NCI-H82 (cell line): Measurements from ENCODE around the gene COL5A1.
A peak's percentile ranks its signal among the peaks of the same experiment; 100 is the strongest.
"Not testable (repeated sequence)": the region's sequence is repeated elsewhere in the genome, so short reads cannot be mapped to it uniquely, and the experiment has no call there.

Experiments
- DNase-seq: peaks from one replicate; lab custom pipeline; 2025; lab: John Stamatoyannopoulos, UW

Gene COL5A1

DNA sequence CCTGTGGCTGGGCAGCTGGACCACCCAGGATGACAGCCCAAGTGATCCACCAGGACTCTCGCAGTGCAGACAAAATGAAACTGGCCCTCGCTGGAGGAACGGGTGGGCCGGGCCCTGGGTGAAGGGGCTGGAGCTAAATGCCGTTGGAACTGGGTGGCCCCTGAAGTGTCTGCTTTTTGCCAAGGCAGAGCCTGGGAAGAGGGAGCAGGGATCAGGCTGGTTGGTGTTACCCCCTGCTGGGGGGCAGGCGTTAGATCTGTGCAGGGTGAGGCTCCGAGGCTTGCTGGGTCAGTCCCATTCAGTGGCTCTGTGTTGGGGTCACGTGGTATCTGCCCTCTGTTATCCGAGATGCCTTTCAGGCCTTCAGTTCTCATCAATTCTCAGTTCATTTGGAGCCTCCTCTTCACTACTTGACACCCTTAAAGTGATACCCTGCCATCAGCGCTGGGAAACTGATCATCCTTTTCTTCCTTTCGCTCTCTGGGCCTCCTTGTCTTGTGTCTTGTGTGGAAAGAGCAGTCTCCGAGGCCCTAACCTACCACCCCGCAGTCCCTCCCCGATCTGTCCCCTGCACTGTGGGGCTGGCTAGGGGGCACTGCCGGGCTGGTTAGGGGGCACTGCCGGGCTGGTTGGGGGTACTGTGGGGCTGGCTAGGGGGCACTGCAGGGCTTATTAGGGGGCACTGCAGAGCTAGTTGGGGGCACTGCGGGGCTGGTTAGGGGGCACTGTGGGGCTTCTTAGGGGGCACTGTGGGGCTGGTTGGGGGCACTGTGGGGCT, 37.3 kb downstream of the COL5A1 start:
- DNase-seq, result no peak

GRCh38 chr9:134679616-134680392, 38.2 kb downstream of the COL5A1 start:
- DNase-seq, result no peak

- no peak for DNase-seq
Measured at GRCh38 chr9:134680393-134681060, 38.9 kb downstream of the COL5A1 start.

DNA sequence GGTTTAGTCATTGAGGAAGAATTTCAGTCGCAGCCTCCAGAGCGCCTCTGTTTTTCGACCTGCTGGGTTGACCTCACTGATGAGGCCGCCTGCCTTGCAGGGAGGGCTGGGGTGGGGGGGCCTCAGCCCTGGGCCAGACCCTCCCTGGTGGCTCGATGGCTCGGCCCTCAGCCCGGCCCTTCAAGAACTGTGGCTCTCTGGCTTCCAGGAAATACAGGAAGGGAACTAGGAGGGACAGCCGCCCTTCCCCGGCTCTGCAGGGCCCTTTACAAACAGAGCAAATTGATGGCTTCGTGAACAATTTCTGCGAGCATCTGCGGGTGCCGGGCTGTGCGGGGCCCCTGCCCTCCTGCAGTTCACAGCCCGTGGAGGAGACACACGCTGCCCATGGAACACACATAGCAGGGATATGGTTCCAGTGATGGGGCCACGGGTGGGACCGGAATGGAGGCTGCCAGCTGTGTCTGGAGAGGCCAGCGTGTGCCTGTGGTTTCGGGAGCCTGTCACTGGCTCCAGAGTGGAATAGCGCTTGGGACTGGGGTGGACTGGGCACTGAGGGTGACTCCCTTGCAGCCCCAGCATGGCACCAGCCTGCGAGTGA, 39.6 kb downstream of the COL5A1 start:
- no peak for DNase-seq

- no peak for DNase-seq
Measured at GRCh38 chr9:134682026-134682425, 40.4 kb downstream of the COL5A1 start.

DNA sequence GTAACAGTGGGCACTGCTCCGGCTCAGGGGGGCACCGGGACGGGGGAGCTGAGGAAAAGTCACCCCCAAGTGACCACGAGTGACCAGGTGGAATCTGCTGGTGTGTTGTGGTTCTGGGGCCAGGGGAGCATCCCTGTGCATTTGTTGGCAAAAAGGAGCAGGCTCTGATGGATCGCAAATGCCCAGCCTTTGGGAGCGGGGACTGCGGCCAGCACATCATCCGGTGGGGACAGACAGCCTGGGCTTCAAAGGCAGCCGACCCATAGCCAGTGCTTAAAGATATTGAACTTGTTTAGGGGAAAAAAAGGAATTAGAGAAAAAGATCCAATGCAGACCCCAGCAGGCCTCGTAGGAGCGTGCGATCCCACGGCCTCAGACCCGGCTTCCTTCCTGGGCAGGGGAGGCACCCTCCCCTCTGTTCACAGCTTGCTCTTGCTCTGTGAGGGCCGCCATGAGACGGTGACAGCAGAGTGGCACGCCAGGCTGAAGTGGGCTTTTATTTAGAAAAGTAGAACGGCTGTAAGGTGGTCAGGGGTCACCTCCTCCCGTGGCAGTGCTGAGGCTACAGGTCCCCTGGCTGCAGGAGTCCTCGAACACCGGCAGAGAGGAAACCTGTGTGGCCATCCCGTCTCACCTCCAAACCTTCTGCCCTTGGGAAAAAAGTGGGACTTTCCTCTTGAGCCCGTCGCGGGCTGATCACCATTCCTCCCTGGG, 41.2 kb downstream of the COL5A1 start:
- no peak for DNase-seq

DNA sequence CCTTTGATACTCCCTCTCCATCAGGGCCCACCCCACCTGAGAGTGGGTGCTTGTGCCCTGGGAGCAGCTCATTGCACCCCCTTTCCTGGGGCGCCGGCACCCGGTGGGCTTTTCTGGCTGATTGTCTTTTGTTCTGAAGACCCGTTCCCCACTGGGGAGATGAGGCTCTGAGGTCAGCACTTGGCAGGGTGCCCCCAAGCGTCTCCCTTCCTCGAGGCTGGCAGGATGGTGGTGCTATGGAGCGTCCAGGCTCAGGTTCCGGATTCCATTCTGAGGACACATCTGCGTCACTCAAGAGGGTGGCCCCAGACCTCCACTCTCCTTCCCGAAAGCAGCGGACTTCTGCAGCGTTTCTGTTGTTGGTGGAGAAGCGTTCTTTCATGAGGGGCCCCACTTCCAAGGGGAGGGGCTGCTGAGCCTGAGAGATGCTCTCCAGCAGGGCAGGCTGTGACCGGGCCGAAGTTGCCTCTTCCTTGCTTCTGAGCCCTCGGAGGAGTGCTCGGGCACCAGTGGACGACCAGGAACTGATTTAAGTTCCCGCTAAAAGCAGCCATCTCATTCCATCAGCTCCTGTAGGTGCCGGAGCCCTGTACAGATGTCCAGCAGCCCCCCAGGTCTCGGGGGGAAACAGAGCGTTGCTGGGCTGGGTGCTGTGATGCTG, 42.2 kb downstream of the COL5A1 start:
- no peak for DNase-seq

GRCh38 chr9:134684375-134684723, 42.7 kb downstream of the COL5A1 start:
- DNase-seq, result no peak

DNA sequence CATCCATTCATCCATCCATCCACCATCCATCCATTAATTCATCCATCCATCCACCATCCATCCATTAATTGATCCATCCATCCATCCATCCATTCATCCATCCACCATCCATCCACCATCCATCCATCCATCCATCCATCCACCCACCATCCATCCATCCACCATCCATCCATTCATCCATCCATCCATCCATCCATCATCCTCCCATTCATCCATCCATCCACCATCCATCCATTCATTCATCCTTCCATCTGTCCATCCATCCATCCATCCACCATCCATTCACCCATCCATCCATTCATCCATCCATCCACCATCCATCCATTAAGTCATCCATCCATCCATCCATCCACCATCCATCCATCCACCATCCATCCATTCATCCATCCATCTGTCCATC, 43.3 kb downstream of the COL5A1 start:
- not testable (repeated sequence) for DNase-seq

DNA sequence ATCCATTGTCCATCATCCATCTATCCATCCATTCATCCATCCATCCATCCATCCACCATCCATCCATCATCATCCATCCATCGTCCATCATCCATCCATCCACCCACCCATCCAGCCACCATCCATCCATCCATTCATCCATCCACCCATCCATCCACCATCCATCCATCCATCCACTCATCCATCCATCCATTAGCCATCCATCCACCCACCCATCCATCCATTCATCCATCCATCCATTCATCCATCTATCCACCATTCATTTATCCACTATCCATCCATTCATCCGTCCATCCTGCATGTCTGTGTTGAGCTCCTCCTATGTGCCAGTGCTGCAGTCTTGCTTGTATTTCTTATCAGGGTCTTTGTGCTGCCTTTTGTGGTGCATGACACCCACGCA, 44.2 kb downstream of the COL5A1 start:
- no peak for DNase-seq

GRCh38 chr9:134686896-134687295, 45.3 kb downstream of the COL5A1 start:
- DNase-seq, result no peak

- no peak for DNase-seq
Measured at GRCh38 chr9:134687556-134687955, 46.0 kb downstream of the COL5A1 start.

- DNase-seq, result no peak
Measured at GRCh38 chr9:134688231-134688630, 46.6 kb downstream of the COL5A1 start.

- no peak for DNase-seq
Measured at GRCh38 chr9:134688661-134689320, 47.2 kb downstream of the COL5A1 start.

DNA sequence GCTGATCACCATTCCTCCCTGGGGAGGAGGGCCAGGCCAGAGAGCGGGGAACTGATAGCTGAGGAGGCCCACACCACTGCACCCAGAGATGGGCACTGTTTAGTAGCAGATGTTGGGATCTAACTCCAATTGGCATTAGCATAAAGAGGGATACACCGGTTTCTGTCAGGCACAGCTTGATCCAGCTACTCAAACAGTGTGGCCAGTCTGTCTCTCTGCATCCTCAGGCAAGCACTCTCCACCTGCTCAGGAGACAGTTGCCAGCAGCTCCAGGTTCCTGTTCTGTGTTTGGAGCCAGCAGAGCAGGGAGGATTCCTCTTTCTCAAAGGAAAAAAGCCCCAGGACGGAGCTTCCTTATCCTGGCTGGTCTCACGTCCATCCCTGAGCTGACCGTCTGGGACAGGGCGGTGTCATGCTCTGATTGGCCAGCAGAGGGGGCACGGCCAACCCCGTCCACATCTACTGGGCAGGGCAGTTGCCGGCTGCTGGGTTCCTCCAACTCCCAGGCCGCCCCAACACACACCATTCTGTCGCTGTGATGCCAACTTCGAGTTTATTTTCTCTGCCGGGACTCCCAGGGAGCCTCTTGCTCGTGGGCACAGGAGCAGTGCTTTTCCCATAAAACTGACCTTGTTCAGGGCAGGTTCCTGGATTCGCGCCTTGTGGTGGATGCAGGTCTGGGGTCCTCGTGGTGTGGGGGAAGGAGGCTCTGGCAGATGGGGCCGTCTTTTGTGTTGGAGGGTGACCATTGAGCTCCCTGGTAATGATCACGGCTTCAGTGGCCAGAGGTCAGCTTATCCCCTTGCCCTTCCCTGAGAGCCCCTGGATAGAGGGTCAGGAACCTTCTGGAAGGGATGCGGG, 47.9 kb downstream of the COL5A1 start:
- peak; percentile 58 for DNase-seq

DNA sequence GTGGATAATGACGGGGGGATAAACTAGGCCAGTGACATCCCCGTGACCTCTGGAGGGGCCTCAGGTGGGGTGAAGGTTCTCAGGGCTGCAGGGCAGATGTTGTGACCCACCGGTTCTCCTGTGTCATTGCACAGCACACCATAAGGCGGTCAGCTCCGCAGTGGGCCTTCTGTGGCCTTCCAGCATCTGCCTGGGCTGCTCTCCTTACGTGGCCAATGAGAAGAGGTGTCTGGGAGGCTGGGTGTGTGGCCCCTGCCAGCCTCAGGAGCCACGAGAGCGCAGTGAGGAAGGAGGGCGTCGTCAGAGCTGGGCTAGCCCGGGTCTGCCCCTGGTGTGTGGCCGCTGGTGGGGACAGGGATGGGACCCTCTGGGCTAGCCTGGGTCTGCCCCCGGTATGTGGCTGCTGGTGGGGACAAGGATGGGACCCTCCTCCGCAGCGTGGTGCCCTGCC, 48.7 kb downstream of the COL5A1 start:
- no peak for DNase-seq

DNA sequence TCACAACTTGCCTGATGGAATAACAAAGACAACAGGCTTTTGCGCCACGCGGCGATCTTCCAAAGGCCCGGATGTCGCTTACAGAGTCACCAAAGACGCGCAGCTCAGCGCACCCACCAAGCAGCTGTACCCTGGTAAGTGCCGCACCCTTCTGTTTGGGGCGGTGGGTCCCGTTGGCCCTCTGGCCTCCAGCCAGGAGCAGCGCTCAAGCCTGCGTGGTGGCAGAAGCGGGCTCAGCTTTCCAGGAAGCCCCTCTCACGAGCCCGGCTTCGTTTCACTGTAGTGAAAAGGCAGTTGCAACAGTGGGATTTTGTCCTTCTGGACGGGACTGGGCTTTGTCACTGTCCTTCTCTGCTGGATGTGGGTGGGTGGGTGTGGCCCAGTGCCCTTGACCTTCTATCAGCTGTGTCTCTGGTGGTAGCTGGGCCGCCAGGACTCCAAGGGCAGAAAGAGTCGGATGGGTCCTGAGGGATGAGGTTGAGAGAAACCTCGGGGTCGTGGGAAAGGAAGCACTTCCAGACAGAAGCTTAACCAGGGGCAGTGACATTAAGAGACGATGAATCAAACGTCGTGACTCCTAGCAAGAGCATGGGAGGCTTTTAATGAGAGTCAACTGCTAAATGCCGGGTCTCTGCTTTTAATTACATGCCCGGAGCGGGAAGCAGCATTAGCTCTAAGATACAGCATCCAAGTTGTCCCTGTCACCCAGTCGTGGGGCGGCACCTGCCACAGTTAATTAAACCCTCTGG, 49.5 kb downstream of the COL5A1 start:
- DNase-seq, result peak; percentile 25

GRCh38 chr9:134691695-134692572, 50.3 kb downstream of the COL5A1 start:
- no peak for DNase-seq
